Effector memory CD8-positive, alpha-beta T cell (primary cell): Measurements from ENCODE around the gene GIGYF2.
"Not testable (repeated sequence)": the region's sequence is repeated elsewhere in the genome, so short reads cannot be mapped to it uniquely, and the experiment has no call there.

ENCODE experiments used
- ATAC-seq: fragments of 150-1000 bp; cut with Tn5 transposase; replicated peaks from 2 replicates; pipeline ENCODE4 v1.10.0; 2021; ENCODE audit warnings: mild to moderate bottlenecking, moderate library complexity
- DNase-seq, 3 experiments: peaks; one replicate each; pipeline ENCODE4 v3.0.0; 2021
- H3K27ac Mint-ChIP-seq, 2 donors: one replicate each; pipeline ENCODE4 v1.8.0; 2022; ENCODE audit warnings: mild to moderate bottlenecking in 2 of 2, mixed read lengths in 2 of 2, moderate library complexity in 2 of 2
- H3K27me3 Mint-ChIP-seq, 2 donors: one replicate each; pipeline ENCODE4 v1.8.0; 2022; ENCODE audit warnings: mixed read lengths in 2 of 2
- H3K36me3 Mint-ChIP-seq: one replicate; pipeline ENCODE4 v1.8.0; 2022; ENCODE audit warnings: mild to moderate bottlenecking, moderate library complexity, mixed read lengths; ENCODE audit not compliant: insufficient read depth
- H3K4me1 Mint-ChIP-seq, 2 donors: one replicate each; pipeline ENCODE4 v1.8.0; 2022; ENCODE audit warnings: low read depth in 2 of 2, mixed read lengths in 2 of 2
- H3K4me3 Mint-ChIP-seq, 2 donors: one replicate each; pipeline ENCODE4 v1.8.0; 2022; ENCODE audit warnings: mild to moderate bottlenecking in 2 of 2, mixed read lengths in 2 of 2, moderate library complexity in 2 of 2
- H3K9me3 Mint-ChIP-seq, 2 donors: one replicate each; pipeline ENCODE4 v1.8.0; 2022; ENCODE audit warnings: mixed read lengths in 2 of 2

GIGYF2 gene

DNA sequence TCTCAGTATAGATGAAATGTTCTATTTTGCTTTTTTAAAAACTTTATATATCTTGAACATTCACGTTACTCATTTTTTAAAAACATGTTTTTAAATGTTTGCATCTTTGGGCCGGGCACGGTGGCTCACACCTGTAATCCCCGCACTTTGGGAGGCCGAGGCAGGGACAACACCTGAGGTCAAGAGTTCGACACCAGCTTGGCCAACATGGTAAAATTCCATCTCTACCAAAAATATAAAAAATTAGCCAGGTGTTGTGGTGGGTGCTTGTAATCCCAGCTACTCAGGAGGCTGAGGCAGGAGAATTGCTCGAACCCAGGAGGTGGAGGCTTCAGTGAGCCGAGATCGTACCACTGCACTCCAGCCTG, 210.6 kb downstream of the GIGYF2 start:
- H3K27ac Mint-ChIP-seq, ATAC-seq, H3K4me3 Mint-ChIP-seq, H3K9me3 Mint-ChIP-seq, DNase-seq, H3K36me3 Mint-ChIP-seq, H3K4me1 Mint-ChIP-seq: not testable (repeated sequence)
- H3K27me3 Mint-ChIP-seq: peaks cover 24 to 40% of the 10 kb centered on the region in 2 donors

GRCh38 chr2:232908695-232909094, 211.6 kb downstream of the GIGYF2 start:
- H3K36me3 Mint-ChIP-seq: no peaks in the 10 kb centered on the region
- H3K9me3 Mint-ChIP-seq: no peaks in the 10 kb centered on the region
- H3K4me1 Mint-ChIP-seq: no peaks in the 10 kb centered on the region
- ATAC-seq: no peak
- H3K4me3 Mint-ChIP-seq: no peak overlapping the region
- H3K27me3 Mint-ChIP-seq: peaks cover 31 to 50% of the 10 kb centered on the region in 2 donors
- DNase-seq: no peak
- no peak overlapping the region for H3K27ac Mint-ChIP-seq
